ENCODE data around the gene SLC22A1. TPM values are rescaled to one million over a fixed set of nuclear protein-coding genes. Genes with fewer than 3 reads are reported as not detected.
A peak's percentile ranks its signal among the peaks of the same experiment; 100 is the strongest.

SLC22A1 gene
- total and polyA plus RNA-seq, 10 of the 15 experiments (the other 5 are each of a cell fraction or from before 2014, with no cell fraction given): 0.09 to 0.28 (median 0.15) TPM; not detected in 3

GRCh38 chr6:160104821-160105517, 16.6 kb upstream of the SLC22A1 start:
- in situ Hi-C loops (cut with MboI): no loop called here
- Histone ChIP-seq H3K79me2 (ENCODE audit: control insufficient read depth, insufficient read depth, low read length) (no peaks in the 10 kb centered on the region), H3K4me2 (ENCODE audit: control insufficient read depth, insufficient read depth) (no peak overlapping the region), H3K4me1 (ENCODE audit: control insufficient read depth, insufficient read depth, low read length) (no peaks in the 10 kb centered on the region), H3K9me3 (replicated peaks; ENCODE audit: control insufficient read depth, insufficient read depth, low read length) (no peaks in the 10 kb centered on the region), H3K36me3 (ENCODE audit: control insufficient read depth in 2 of 2, insufficient read depth in 2 of 2, low read length in 1 of 2) (peaks cover 14 to 24% of the 10 kb centered on the region in 2 experiments), H3K4me3 (no peak overlapping the region), H3K9ac (ENCODE audit: control insufficient read depth, insufficient read depth, low read length) (no peak overlapping the region), H3K27ac (ENCODE audit: control insufficient read depth, insufficient read depth) (no peak overlapping the region), H3K27me3 (replicated peaks in 1 of 2; ENCODE audit: control insufficient read depth in 2 of 2, insufficient read depth in 2 of 2, low read length in 1 of 2) (no peaks in the 10 kb centered on the region), H4K20me1 (ENCODE audit: control insufficient read depth, insufficient read depth) (no peaks in the 10 kb centered on the region), H2AFZ (ENCODE audit: control insufficient read depth, low read depth, low read length) (no peak overlapping the region)
- ChIA-PET POLR2A (no interaction called here), RAD21 (ENCODE audit: unreplicated experiment) (no interaction called here), CTCF (interaction anchor here (2.5 kb wide), 1 partner anchor 241 kb away, joined by 13 read pairs; no protein-coding TSS in a partner anchor), SMC1A (ENCODE audit: uncharacterized antibody, unreplicated experiment) (interaction anchor here (0.7 to 1.0 kb wide), 2 partner anchors 137 to 240 kb away, joined by 3 read pairs; no protein-coding TSS in a partner anchor)
- ATAC-seq (no peak), FAIRE-seq (no peak), DNase-seq (ENCODE audit: low read depth, low spot score) (no peak)
- no peak for TF ChIP-seq ESRRA (IDR thresholded peaks at IDR 0.05; ENCODE audit: low read length)
- no peak for TF ChIP-seq RAD21 (IDR thresholded peaks at IDR 0.05; ENCODE audit: insufficient read depth, low read depth, low read length)
- no peak for TF ChIP-seq BACH1 (IDR thresholded peaks at IDR 0.05; ENCODE audit: borderline replicate concordance)
- TF ChIP-seq TBL1XR1 (IDR thresholded peaks at IDR 0.05; ENCODE audit: low read depth, low read length): no peak
- TF ChIP-seq STAT3 (IDR thresholded peaks at IDR 0.05; ENCODE audit: low read depth, low read length): no peak
- intact Hi-C loops (cut with micrococcal nuclease; ENCODE audit: unreplicated experiment): loop anchor here (10.0 kb wide), 1 partner anchor 410 kb away; the partner anchor contains the start of gene SOD2
- BruUV-seq (replicated peaks): TSS peak; percentile 54
- WGBS (ENCODE audit: insufficient coverage, insufficient replicate concordance, low lambda C conversion rate, missing lambda C conversion rate): 94% methylated on average over 20 of the region's 20 CpGs

- POLR2A ChIA-PET: no interaction called here
- Histone ChIP-seq H3K4me2 (ENCODE audit: control insufficient read depth, insufficient read depth) (no peak overlapping the region), H2AFZ (ENCODE audit: control insufficient read depth, low read depth, low read length) (no peak overlapping the region), H3K4me1 (ENCODE audit: control insufficient read depth, insufficient read depth, low read length) (no peaks in the 10 kb centered on the region), H3K27ac (ENCODE audit: control insufficient read depth, insufficient read depth) (no peak overlapping the region), H4K20me1 (ENCODE audit: control insufficient read depth, insufficient read depth) (no peaks in the 10 kb centered on the region), H3K9ac (ENCODE audit: control insufficient read depth, insufficient read depth, low read length) (no peak overlapping the region), H3K27me3 (replicated peaks in 1 of 2; ENCODE audit: control insufficient read depth in 2 of 2, insufficient read depth in 2 of 2, low read length in 1 of 2) (no peaks in the 10 kb centered on the region), H3K4me3 (no peak overlapping the region), H3K79me2 (ENCODE audit: control insufficient read depth, insufficient read depth, low read length) (no peaks in the 10 kb centered on the region), H3K36me3 (ENCODE audit: control insufficient read depth in 2 of 2, insufficient read depth in 2 of 2, low read length in 1 of 2) (peaks cover 14 to 24% of the 10 kb centered on the region in 2 experiments), H3K9me3 (replicated peaks; ENCODE audit: control insufficient read depth, insufficient read depth, low read length) (no peaks in the 10 kb centered on the region)
- ATAC-seq (no peak), DNase-seq (ENCODE audit: low read depth, low spot score) (no peak), FAIRE-seq (no peak)
- CTCF ChIA-PET: no interaction called here
- in situ Hi-C loops (cut with MboI) (no loop called here), intact Hi-C loops (cut with micrococcal nuclease; ENCODE audit: unreplicated experiment) (loop anchor here (10.0 kb wide), 1 partner anchor 411 kb away; the partner anchor contains the start of gene SOD2)
- RAD21 ChIA-PET (ENCODE audit: unreplicated experiment): no interaction called here
- no TSS peak for BruUV-seq (replicated peaks)
- TF ChIP-seq NFIC (IDR thresholded peaks at IDR 0.05; ENCODE audit: low read depth, low read length): no peak
- TF ChIP-seq RAD51 (IDR thresholded peaks at IDR 0.05): no peak
- TF ChIP-seq SMAD5 (IDR thresholded peaks at IDR 0.05; ENCODE audit: low read depth): no peak
- no peak for TF ChIP-seq GABPA (IDR thresholded peaks at IDR 0.05; ENCODE audit: low read depth)
- TF ChIP-seq ZZZ3 (IDR thresholded peaks at IDR 0.05; ENCODE audit: control insufficient read depth, insufficient read length, low read depth): no peak
- no peak for TF ChIP-seq SMAD1 (IDR thresholded peaks at IDR 0.05; ENCODE audit: low read depth, partially characterized antibody)
- TF ChIP-seq SREBF2 (IDR thresholded peaks at IDR 0.05; ENCODE audit: low read length): no peak
- TF ChIP-seq USF2 (IDR thresholded peaks at IDR 0.05; ENCODE audit: borderline replicate concordance, low read depth, low read length): no peak
- TF ChIP-seq ZNF207 (IDR thresholded peaks at IDR 0.05; ENCODE audit: borderline replicate concordance): no peak
- no peak for TF ChIP-seq ZNF622 (IDR thresholded peaks at IDR 0.05)
- WGBS (ENCODE audit: insufficient coverage, insufficient replicate concordance, low lambda C conversion rate, missing lambda C conversion rate): 94% methylated on average over 14 of the region's 14 CpGs
- SMC1A ChIA-PET (ENCODE audit: uncharacterized antibody, unreplicated experiment): interaction anchor here (1.0 kb wide), 1 partner anchor 138 kb away, joined by 3 read pairs; no protein-coding TSS in a partner anchor
Measured at GRCh38 chr6:160106010-160106409, 15.6 kb upstream of the SLC22A1 start.

Measured in GM12878 (cell line).